ENCODE results near the gene GINS1. TPM values are rescaled to one million over a fixed set of nuclear protein-coding genes. Genes with fewer than 3 reads are reported as not detected.

The GINS1 gene
- total and polyA plus RNA-seq, 2 of the 8 experiments (the other 6 are each of a cell fraction or from before 2014, with no cell fraction given) = 44.7 to 68.4 TPM

DNA sequence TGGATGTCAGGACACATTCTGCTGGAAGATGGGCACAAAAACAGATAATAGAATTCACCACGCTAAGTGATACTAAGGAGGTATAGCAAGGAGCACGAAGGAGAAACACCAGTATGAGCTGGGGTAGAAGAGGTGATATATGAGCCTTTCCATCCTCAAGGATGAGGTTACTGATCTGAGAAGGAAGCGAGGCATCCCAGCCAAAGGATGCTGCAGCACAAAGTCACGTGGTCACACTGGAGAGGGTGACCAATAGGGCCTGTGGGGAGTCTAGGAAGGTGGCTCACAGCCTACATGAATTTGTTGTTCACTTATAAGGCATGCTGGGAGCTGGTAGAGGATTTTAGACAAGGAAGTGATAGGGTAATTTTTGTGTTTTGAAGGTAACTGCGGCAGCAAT is 1.4 kb downstream of the GINS1 start:
- peaks cover 0 to 12% (median 5%) of the 10 kb centered on the region in 4 experiments; a peak in 4 of 8 replicates for H3K36me3 ChIP-seq (ENCODE audit: control insufficient read depth in 2 of 4, insufficient read depth in 4 of 4, low read length in 3 of 4)
- peaks cover 2% of the 10 kb centered on the region; the same call in 1 of the 2 replicates for H3K23me2 ChIP-seq (ENCODE audit: low read depth, low read length)
- H3K18ac ChIP-seq (ENCODE audit: extremely low read depth, low read length) = no peak overlapping the region
- peak overlapping the region; percentile 71 to 82 for H3K4me2 ChIP-seq (ENCODE audit: insufficient read depth in 1 of 2, low read depth in 2 of 2, low read length in 2 of 2)
- H4K5ac ChIP-seq (ENCODE audit: insufficient read length, low read depth, low read length) = no peak overlapping the region
- DNase-seq (ENCODE audit: low read depth in 1 of 2, low spot score in 2 of 2) = no peak
- no peak overlapping the region for H3K27ac ChIP-seq (ENCODE audit: low read depth, low read length)
- peak overlapping the region; percentile 60 for H3K56ac ChIP-seq (replicated peaks; ENCODE audit: insufficient read length, low read depth, low read length)
- H2BK5ac ChIP-seq (ENCODE audit: low read depth, low read length) = no peak overlapping the region
- H3K4ac ChIP-seq (replicated peaks; ENCODE audit: insufficient read length, low read depth, low read length) = peak overlapping the region; percentile 60
- peak overlapping the region; percentile 38 for H2BK120ac ChIP-seq (replicated peaks; ENCODE audit: low read depth, low read length)
- H4K20me1 ChIP-seq (replicated peaks in 1 of 2; ENCODE audit: control insufficient read depth in 1 of 2, insufficient read depth in 2 of 2, low read length in 2 of 2) = peaks cover 2 to 10% of the 10 kb centered on the region in 2 experiments
- H3K9ac ChIP-seq (replicated peaks in 1 of 4; ENCODE audit: extremely low read depth in 1 of 4, low read depth in 3 of 4, low read length in 3 of 4) = no peak overlapping the region; a peak in 1 of 7 replicates
- H3K4me1 ChIP-seq (replicated peaks in 1 of 4; ENCODE audit: control insufficient read depth in 3 of 4, insufficient read depth in 4 of 4, low read length in 3 of 4) = peaks cover 0 to 8% (median 2%) of the 10 kb centered on the region in 4 experiments; a peak in 2 of 7 replicates
- H4K91ac ChIP-seq (replicated peaks; ENCODE audit: insufficient read length, low read length) = no peak overlapping the region
- no peak overlapping the region for H3K23ac ChIP-seq (ENCODE audit: insufficient read length)
- H2AFZ ChIP-seq (ENCODE audit: low read length) = no peak overlapping the region
- no peak overlapping the region for H2BK12ac ChIP-seq (ENCODE audit: low read depth, low read length)
- H2AK5ac ChIP-seq (ENCODE audit: low read depth, low read length) = no peak overlapping the region
- peaks cover 15 to 50% of the 10 kb centered on the region in 2 experiments for H3K79me2 ChIP-seq (ENCODE audit: control insufficient read depth in 1 of 2, insufficient read depth in 2 of 2, low read length in 2 of 2)
- ChIA-PET CTCF (ENCODE audit: partially characterized antibody) (interaction anchor here (0.7 to 4.6 kb wide), 5 partner anchors 10 to 413 kb away, joined by 3 to 37 read pairs (median 3); no protein-coding TSS in a partner anchor), POLR2A (ENCODE audit: partially characterized antibody) (interaction anchor here (0.6 to 4.5 kb wide), 12 partner anchors 10 to 161 kb away, joined by 3 to 42 read pairs (median 7); partner anchors contain the start of gene PYGB)
- no peak overlapping the region for H2BK15ac ChIP-seq (ENCODE audit: low read length)
- no peaks in the 10 kb centered on the region; a peak in 1 of 4 replicates for H3K9me3 ChIP-seq (ENCODE audit: insufficient read depth in 2 of 2, low read depth in 1 of 2, low read length in 1 of 2)
- 93 to 100% methylated on average over 1 to 5 of the region's 5 CpGs for WGBS, 2 experiments (ENCODE audit: extremely low coverage in 1 of 2, insufficient coverage in 1 of 2, insufficient read length in 1 of 2, insufficient replicate concordance in 2 of 2, low coverage in 1 of 2, low lambda C conversion rate in 2 of 2, missing lambda C conversion rate in 1 of 2)
- peaks cover 16% of the 10 kb centered on the region for H3K79me1 ChIP-seq (ENCODE audit: low read depth, low read length)
- no peak for FAIRE-seq
- H4K8ac ChIP-seq (ENCODE audit: extremely low read depth, insufficient read depth, low read length) = no peak overlapping the region
- no peak overlapping the region for H3K14ac ChIP-seq (ENCODE audit: insufficient read length)
- H3K4me3 ChIP-seq (ENCODE audit: extremely low read depth in 1 of 4, insufficient read depth in 2 of 4, low read depth in 3 of 4, low read length in 4 of 4) = peak overlapping the region; percentile 4 to 81 (median 70); a peak in 5 of 8 replicates
- no peaks in the 10 kb centered on the region for H3K27me3 ChIP-seq (replicated peaks in 1 of 4; ENCODE audit: control insufficient read depth in 3 of 4, extremely low read depth in 1 of 4, insufficient read depth in 3 of 4, low read length in 3 of 4)
- H2BK20ac ChIP-seq (ENCODE audit: low read length) = no peak overlapping the region
- TF ChIP-seq, protein P1, sequence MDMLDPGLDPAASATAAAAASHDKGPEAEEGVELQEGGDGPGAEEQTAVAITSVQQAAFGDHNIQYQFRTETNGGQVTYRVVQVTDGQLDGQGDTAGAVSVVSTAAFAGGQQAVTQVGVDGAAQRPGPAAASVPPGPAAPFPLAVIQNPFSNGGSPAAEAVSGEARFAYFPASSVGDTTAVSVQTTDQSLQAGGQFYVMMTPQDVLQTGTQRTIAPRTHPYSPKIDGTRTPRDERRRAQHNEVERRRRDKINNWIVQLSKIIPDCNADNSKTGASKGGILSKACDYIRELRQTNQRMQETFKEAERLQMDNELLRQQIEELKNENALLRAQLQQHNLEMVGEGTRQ (IDR thresholded peaks at IDR 0.05; ENCODE audit: low read length) = peak; percentile 36; the same call in 1 of the 2 replicates
- no peak for TF ChIP-seq SAP30 (IDR thresholded peaks at IDR 0.05; ENCODE audit: insufficient read depth, insufficient replicate concordance, low read length)

All from H1 (cell line).